Smooth muscle cell (in vitro differentiated cells): Measurements from ENCODE around the gene HMGN4. TPM values are rescaled to one million over a fixed set of nuclear protein-coding genes. Genes with fewer than 3 reads are reported as not detected.

Experiments
- DNase-seq: peaks from one replicate; lab custom pipeline; 2025; ENCODE audit not compliant: unreplicated experiment; lab: John Stamatoyannopoulos, UW
- H2AFZ ChIP-seq: fragments of 200-600 bp; sonication (generic); 2 replicates; pipeline ENCODE4 v1.6.0; 2016; ENCODE audit warnings: antibody characterized with exemption, low read depth, mild to moderate bottlenecking
- H3F3A ChIP-seq: fragments of 200-600 bp; sonication (generic); 2 replicates; pipeline ENCODE4 v1.6.0; 2017; ENCODE audit warnings: antibody characterized with exemption, low read depth
- H3K27ac ChIP-seq: fragments of 200-600 bp; sonication (generic); 2 replicates; pipeline ENCODE4 v1.5.1; 2016; ENCODE audit warnings: low read depth, mild to moderate bottlenecking
- H3K27me3 ChIP-seq: fragments of 200-600 bp; sonication (generic); 2 replicates; pipeline ENCODE4 v1.6.1; 2016; ENCODE audit warnings: low read depth, mild to moderate bottlenecking
- H3K36me3 ChIP-seq: fragments of 200-600 bp; sonication (generic); 2 replicates; pipeline ENCODE4 v1.5.1; 2016; ENCODE audit warnings: low read depth
- H3K4me1 ChIP-seq: fragments of 200-600 bp; sonication (generic); 2 replicates; pipeline ENCODE4 v1.5.1; 2016; ENCODE audit warnings: low read depth
- H3K4me2 ChIP-seq: fragments of 200-600 bp; sonication (generic); 2 replicates; pipeline ENCODE4 v1.6.0; 2016; ENCODE audit warnings: mild to moderate bottlenecking
- H3K4me3 ChIP-seq: fragments of 200-600 bp; sonication (generic); 2 replicates; pipeline ENCODE4 v1.5.1; 2016; ENCODE audit warnings: mild to moderate bottlenecking
- H3K79me2 ChIP-seq: fragments of 200-600 bp; sonication (generic); 2 replicates; pipeline ENCODE4 v1.6.0; 2016; ENCODE audit warnings: low read depth, mild to moderate bottlenecking
- H3K9ac ChIP-seq: fragments of 200-600 bp; sonication (generic); 2 replicates; pipeline ENCODE4 v1.6.0; 2016; ENCODE audit warnings: low read depth
- H3K9me3 ChIP-seq: fragments of 200-600 bp; sonication (generic); replicated peaks from 2 replicates; pipeline ENCODE4 v1.5.1; 2016; ENCODE audit warnings: low read depth
- H4K20me1 ChIP-seq: fragments of 200-600 bp; sonication (generic); 2 replicates; pipeline ENCODE4 v1.6.0; 2016; ENCODE audit warnings: low read depth
- CTCF ChIP-seq: fragments of 200-600 bp; sonication (generic); IDR thresholded peaks from 2 replicates; pipeline ENCODE4 v1.5.1; 2017; ENCODE audit warnings: borderline replicate concordance, mild to moderate bottlenecking, antibody characterized with exemption; ENCODE audit not compliant: insufficient read depth, poor library complexity, severe bottlenecking
- WGBS: methylation state at CpG from one replicate; pipeline ENCODE4 v1.1.7; 2016; ENCODE audit warnings: low lambda C conversion rate; 5-methylcytosine and 5-hydroxymethylcytosine counted together
- polyA plus RNA-seq: library from polyadenylated mRNA; unstranded; fragments of >200 nt; fragmentation: Nextera tagmentation; extraction: Ambion mirVana; gene quantifications from 2 replicates; pipeline ENCODE4 v1.2.1, GENCODE V29; 2016
- total RNA-seq: library from RNA; depleted of rRNA; stranded (reverse); fragments of >200 nt; gene quantifications from 2 replicates; pipeline ENCODE4 v1.2.3, GENCODE V29; 2014

The HMGN4 gene
- total and polyA plus RNA-seq, 2 experiments from 2014 or later: 39.4 to 53.6 TPM

- H3K36me3 ChIP-seq: no peaks in the 10 kb centered on the region
- H3K9ac ChIP-seq: peak overlapping the region; percentile 1
- H3F3A ChIP-seq: peaks cover 9% of the 10 kb centered on the region
- peaks cover 31% of the 10 kb centered on the region for H3K79me2 ChIP-seq
- H3K4me1 ChIP-seq: peaks cover 15% of the 10 kb centered on the region
- no peak for TF ChIP-seq CTCF
- DNase-seq: no peak
- peak overlapping the region; percentile 88 for H3K27ac ChIP-seq
- H3K4me2 ChIP-seq: peak overlapping the region; percentile 86
- peaks cover 3% of the 10 kb centered on the region for H4K20me1 ChIP-seq
- H3K27me3 ChIP-seq: no peaks in the 10 kb centered on the region
- peak overlapping the region; percentile 75 for H3K4me3 ChIP-seq
- no peaks in the 10 kb centered on the region for H3K9me3 ChIP-seq
- 12% methylated on average over 12 of the region's 12 CpGs for WGBS
- peak overlapping the region; percentile 73 for H2AFZ ChIP-seq
Measured at GRCh38 chr6:26536571-26537159, 1.5 kb upstream of the HMGN4 start.

- under 1% methylated on average over 37 of the region's 37 CpGs for WGBS
- peak overlapping the region; percentile 90 for H2AFZ ChIP-seq
- H3F3A ChIP-seq: peaks cover 9% of the 10 kb centered on the region
Measured at GRCh38 chr6:26537160-26537845, 863 bp upstream of the HMGN4 start.

DNA sequence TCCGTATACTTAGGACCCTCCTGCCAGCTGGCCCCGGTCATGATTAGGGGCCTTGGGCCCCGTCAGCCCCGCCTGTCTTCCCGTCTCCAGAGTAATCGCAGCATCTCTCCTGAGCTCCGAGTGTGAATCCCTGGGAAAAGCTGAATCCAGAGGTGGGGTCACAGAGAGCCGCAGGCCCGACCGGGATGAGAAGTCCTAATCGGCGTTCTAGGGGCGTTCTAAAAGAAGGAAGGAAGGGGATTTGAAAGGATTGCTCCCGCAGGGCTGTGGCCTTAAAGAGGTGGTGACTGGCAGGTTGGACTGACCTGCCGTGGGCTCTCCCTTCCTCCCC is 371 bp downstream of the HMGN4 start:
- DNase-seq: no peak
- under 1% methylated on average over 14 of the region's 15 CpGs for WGBS

More at GRCh38 chr6:26537160-26537845, 863 bp upstream of the HMGN4 start:
- DNase-seq: peak; percentile 63
- Histone ChIP-seq H3K27me3 (no peaks in the 10 kb centered on the region), H3K79me2 (peaks cover 37% of the 10 kb centered on the region), H3K27ac (peak overlapping the region; percentile 88), H3K4me3 (peak overlapping the region; percentile 75), H4K20me1 (peaks cover 4% of the 10 kb centered on the region), H3K9me3 (no peaks in the 10 kb centered on the region), H3K9ac (peak overlapping the region; percentile 86), H3K4me2 (peak overlapping the region; percentile 86), H3K36me3 (no peaks in the 10 kb centered on the region), H3K4me1 (peaks cover 15% of the 10 kb centered on the region)
- no peak for TF ChIP-seq CTCF

More for the DNA sequence above, 371 bp downstream of the HMGN4 start:
- H3K9ac ChIP-seq: peak overlapping the region; percentile 86
- H3K79me2 ChIP-seq: peaks cover 45% of the 10 kb centered on the region
- peak overlapping the region; percentile 75 for H3K4me3 ChIP-seq
- peak overlapping the region; percentile 90 for H2AFZ ChIP-seq
- TF ChIP-seq CTCF: no peak
- peaks cover 15% of the 10 kb centered on the region for H3K4me1 ChIP-seq
- H3K27me3 ChIP-seq: no peaks in the 10 kb centered on the region
- H3K4me2 ChIP-seq: peak overlapping the region; percentile 86
- peaks cover 9% of the 10 kb centered on the region for H3F3A ChIP-seq
- H4K20me1 ChIP-seq: peaks cover 4% of the 10 kb centered on the region
- H3K36me3 ChIP-seq: no peaks in the 10 kb centered on the region
- H3K27ac ChIP-seq: peak overlapping the region; percentile 88
- no peaks in the 10 kb centered on the region for H3K9me3 ChIP-seq
